ENCODE data around the gene KRTAP20-3. TPM values are rescaled to one million over a fixed set of nuclear protein-coding genes. Genes with fewer than 3 reads are reported as not detected.

The KRTAP20-3 gene
- total RNA-seq, 1 donor from 2014 or later: not detected

DNA sequence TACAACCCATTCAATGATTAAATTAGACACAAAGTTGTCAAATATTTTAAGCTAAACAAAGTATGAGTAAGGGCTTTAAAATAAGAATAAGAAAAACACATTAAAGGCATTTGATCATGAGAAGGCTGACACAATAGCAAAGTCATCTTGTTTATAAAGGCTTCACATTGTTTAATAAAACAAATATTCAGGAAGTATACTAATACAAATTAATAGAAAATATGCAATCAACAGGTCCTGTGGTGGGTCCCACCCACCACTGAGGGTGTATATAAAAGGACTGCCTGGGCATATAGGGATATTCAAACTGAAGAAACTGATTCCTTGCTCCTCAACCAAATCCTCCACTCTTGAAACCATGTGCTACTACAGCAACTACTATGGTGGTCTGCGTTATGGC, 7.8 kb upstream of the KRTAP20-3 start, which contains the start of gene KRTAP20-2:
Gene KRTAP20-2, plus strand, starts transcription at position 301 of the 400 bp plus-strand sequence. Its CDS starts 58 bp downstream, at position 359.
- intact Hi-C loops (cut with micrococcal nuclease): no loop called here
- H3K4me1 Mint-ChIP-seq: no peaks in the 10 kb centered on the region
- no peaks in the 10 kb centered on the region for H3K9me3 Mint-ChIP-seq
- H3K36me3 Mint-ChIP-seq (ENCODE audit: low read depth): no peaks in the 10 kb centered on the region
- H3K4me3 Mint-ChIP-seq: no peak within 1 kb of the TSS
- no peaks in the 10 kb centered on the region for H3K27me3 Mint-ChIP-seq
- no peak within 1 kb of the TSS for H3K27ac Mint-ChIP-seq
- DNase-seq: no peak

DNA sequence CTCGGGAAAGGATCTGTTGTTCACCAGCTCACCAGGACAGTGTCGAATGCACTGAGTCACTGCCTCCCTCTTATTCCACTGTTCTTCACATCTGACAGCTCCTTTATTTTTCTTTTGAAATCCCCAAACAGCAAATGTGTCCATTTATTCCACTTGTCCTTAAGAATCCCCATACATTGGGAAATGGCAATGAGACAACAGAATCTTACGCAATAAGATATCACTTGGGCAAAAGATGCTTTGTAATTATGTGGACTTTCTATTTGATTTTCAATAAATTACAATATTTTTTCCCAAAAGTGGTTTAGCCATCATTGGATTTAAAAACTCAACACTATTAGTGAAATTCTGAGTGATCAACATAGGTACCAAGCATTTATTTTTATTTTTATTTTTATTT, 4.0 kb upstream of the KRTAP20-3 start:
- DNase-seq: no peak
- Mint-ChIP-seq H3K4me3 (no peak overlapping the region), H3K9me3 (no peaks in the 10 kb centered on the region), H3K27me3 (no peaks in the 10 kb centered on the region), H3K4me1 (no peaks in the 10 kb centered on the region), H3K27ac (no peak overlapping the region), H3K36me3 (ENCODE audit: low read depth) (no peaks in the 10 kb centered on the region)
- intact Hi-C loops (cut with micrococcal nuclease): no loop called here

DNA sequence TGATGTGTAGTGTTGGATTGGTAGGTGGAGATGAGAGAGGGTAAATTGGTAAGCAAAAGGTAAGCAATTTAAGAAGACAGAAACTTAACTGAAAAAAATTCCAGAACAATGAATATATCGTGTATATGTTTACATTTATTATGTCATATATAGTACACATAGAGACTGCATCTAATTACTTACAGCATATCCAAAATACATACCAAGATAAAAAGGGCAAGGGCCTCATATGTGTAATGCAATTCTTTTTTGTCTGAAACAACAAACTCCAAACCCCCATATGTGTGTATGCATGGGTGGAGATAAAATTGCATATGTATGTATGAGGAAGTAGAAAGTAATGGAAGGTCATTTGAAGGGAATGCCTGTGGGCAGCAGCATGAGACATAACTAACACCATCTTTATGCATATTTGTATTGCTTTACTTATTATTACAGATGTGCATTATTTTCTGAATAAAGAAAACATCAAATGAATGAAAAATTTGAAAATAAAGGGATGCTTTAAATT, 4.3 kb downstream of the KRTAP20-3 start:
- intact Hi-C loops (cut with micrococcal nuclease): no loop called here
- Mint-ChIP-seq H3K36me3 (ENCODE audit: low read depth) (no peaks in the 10 kb centered on the region), H3K4me1 (no peaks in the 10 kb centered on the region), H3K9me3 (no peaks in the 10 kb centered on the region), H3K27me3 (peaks cover 2% of the 10 kb centered on the region), H3K4me3 (no peak overlapping the region), H3K27ac (no peak overlapping the region)
- no peak for DNase-seq

DNA sequence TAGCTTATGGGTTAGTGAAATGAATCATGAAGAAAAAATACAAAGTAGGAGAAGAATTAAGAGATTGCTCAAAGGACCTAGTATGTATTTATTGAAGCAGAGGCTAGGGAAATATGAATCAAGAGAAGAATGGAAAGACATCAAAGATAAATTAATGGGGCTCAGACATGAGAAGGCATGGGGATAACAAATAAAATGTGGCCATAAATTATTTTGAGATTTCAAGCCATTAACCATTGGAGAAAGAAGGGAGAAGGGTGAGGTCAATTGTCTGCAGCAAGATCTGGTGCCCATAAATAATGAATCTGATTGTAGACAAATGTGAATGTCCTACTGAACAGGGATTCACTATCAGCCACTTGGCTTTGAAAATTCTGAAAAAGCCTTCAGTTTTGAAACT, 10.2 kb downstream of the KRTAP20-3 start:
- Mint-ChIP-seq H3K4me1 (no peaks in the 10 kb centered on the region), H3K4me3 (no peak overlapping the region)

DNA sequence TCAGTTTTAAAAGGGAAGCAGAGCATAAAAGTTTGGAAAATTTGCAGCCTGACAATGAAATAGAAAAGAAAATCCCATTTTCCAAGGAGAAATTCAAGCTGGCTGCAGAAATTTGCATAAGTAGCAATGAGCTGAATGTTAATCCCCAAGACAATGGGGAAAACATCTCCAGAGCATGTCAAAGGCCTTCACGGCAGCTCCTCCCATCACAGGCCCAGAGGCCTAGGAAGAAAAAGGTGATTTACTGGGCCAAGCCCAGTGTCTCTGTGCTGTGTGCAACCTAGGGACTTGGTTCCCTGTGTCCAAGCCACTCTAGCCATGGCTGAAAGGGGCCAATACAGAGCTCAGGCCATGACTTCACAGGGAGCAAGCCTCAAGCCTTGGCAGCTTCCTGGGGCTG, 26.1 kb downstream of the KRTAP20-3 start:
- Mint-ChIP-seq H3K27me3 (no peaks in the 10 kb centered on the region), H3K36me3 (ENCODE audit: low read depth) (no peaks in the 10 kb centered on the region), H3K4me1 (no peaks in the 10 kb centered on the region), H3K27ac (no peak overlapping the region), H3K4me3 (no peak overlapping the region), H3K9me3 (peaks cover 9% of the 10 kb centered on the region)
- intact Hi-C loops (cut with micrococcal nuclease): no loop called here
- DNase-seq: no peak

More for the DNA sequence above, 10.2 kb downstream of the KRTAP20-3 start:
- DNase-seq: no peak
- peaks cover 4% of the 10 kb centered on the region for H3K9me3 Mint-ChIP-seq
- H3K27ac Mint-ChIP-seq: no peak overlapping the region
- intact Hi-C loops (cut with micrococcal nuclease): no loop called here
- H3K36me3 Mint-ChIP-seq (ENCODE audit: low read depth): no peaks in the 10 kb centered on the region
- H3K27me3 Mint-ChIP-seq: peaks cover 2% of the 10 kb centered on the region

DNA sequence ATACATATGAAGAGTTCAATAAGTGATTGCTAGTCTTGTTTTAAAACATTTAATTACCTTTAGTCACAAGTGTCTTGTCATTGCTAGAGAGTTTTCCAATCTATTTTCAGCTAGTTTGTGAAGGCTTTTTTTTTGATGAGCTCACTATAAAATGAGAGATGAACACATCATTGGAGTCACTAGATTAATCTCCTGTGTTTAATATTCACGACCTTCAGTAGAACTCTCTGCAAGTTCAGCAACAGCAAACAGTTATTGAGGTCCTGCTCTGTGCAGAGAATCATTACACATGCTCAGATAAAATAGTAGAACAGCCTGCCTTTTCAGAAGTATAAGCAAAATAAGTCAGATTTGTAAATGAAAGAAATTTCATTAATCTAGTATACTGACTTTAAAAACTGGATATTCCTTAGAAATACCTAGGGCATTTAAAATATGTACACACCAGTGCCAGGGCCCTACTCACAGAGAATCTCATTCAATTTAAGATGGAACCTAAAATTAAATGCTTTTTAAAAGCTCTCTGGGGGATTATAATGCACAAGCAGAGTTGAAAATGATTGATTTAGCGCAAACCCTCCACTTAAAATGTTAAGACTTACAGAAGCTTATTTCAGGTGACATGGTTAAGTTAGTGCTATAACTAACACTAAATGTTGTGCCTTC, 30.5 kb downstream of the KRTAP20-3 start:
- H3K4me1 Mint-ChIP-seq: no peaks in the 10 kb centered on the region
- peaks cover 11% of the 10 kb centered on the region for H3K9me3 Mint-ChIP-seq
- no peaks in the 10 kb centered on the region for H3K27me3 Mint-ChIP-seq
- H3K27ac Mint-ChIP-seq: no peak overlapping the region
- intact Hi-C loops (cut with micrococcal nuclease): no loop called here
- DNase-seq: no peak
- H3K4me3 Mint-ChIP-seq: no peak overlapping the region
- no peaks in the 10 kb centered on the region for H3K36me3 Mint-ChIP-seq (ENCODE audit: low read depth)

DNA sequence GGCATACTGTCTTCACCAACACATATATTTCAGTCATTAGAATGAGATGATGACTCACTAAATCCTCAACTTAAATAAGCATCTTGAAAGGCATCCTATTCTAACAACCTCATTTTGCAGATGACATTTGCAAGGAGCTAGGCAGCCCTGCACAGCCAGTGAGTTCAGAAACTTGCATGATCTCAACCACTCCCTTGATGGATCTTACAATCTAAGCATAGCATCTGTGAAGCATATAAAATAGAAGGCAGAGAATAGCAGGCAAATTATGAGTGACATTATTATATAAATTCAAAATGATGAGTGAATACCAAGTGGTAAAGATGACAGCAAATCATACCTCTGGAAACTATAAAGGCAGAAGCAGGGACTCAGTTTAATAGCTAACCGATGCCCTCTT, 31.6 kb downstream of the KRTAP20-3 start:
- H3K9me3 Mint-ChIP-seq: peaks cover 11% of the 10 kb centered on the region
- H3K4me3 Mint-ChIP-seq: no peak overlapping the region
- intact Hi-C loops (cut with micrococcal nuclease): no loop called here
- no peak overlapping the region for H3K27ac Mint-ChIP-seq
- H3K36me3 Mint-ChIP-seq (ENCODE audit: low read depth): no peaks in the 10 kb centered on the region
- H3K27me3 Mint-ChIP-seq: no peaks in the 10 kb centered on the region
- H3K4me1 Mint-ChIP-seq: no peaks in the 10 kb centered on the region
- DNase-seq: no peak

DNA sequence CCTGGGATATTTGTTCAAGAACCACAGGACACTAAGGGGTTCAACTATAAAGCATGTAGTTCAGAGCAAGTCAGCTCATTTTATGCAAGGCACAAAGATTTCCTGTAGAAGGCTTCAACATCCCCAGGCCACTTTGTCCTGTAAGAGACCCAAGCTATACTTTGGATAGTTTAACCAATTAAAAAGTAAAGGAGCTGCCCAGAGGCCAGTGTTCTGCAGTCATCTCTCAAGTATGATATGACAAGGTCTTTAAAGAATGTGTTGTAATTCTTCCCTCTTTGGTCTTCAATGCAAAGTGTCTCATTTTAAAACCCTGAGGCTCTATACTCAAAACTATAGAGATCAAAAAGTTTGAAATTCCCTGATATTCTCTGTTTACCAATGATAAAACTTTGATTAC, 34.1 kb downstream of the KRTAP20-3 start:
- H3K9me3 Mint-ChIP-seq: peaks cover 7% of the 10 kb centered on the region
- intact Hi-C loops (cut with micrococcal nuclease): no loop called here
- no peaks in the 10 kb centered on the region for H3K4me1 Mint-ChIP-seq
- no peak overlapping the region for H3K27ac Mint-ChIP-seq
- H3K36me3 Mint-ChIP-seq (ENCODE audit: low read depth): no peaks in the 10 kb centered on the region
- DNase-seq: no peak
- peaks cover 4% of the 10 kb centered on the region for H3K27me3 Mint-ChIP-seq
- H3K4me3 Mint-ChIP-seq: no peak overlapping the region

DNA sequence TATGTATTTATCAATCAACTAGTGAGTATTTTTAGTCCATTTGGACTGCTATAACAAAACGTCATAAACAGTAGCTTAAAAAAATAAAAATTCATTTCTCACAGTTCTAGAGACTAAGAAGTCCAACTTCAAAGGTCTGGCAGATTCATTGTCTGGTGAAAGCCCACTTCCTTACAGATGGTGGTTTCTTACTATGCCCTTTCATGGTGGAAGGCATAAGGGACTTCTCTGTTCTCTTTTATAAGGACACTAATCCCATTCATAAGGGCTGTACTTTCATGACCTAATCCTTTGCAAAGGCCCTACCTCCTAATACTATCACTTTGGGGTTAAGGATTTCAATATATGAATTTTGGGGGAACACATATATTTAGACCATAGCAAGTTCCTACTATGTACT, 37.9 kb downstream of the KRTAP20-3 start:
- Mint-ChIP-seq H3K4me1 (no peaks in the 10 kb centered on the region), H3K27ac (no peak overlapping the region), H3K4me3 (no peak overlapping the region), H3K36me3 (ENCODE audit: low read depth) (no peaks in the 10 kb centered on the region), H3K9me3 (peaks cover 3% of the 10 kb centered on the region), H3K27me3 (peaks cover 4% of the 10 kb centered on the region)
- intact Hi-C loops (cut with micrococcal nuclease): no loop called here
- no peak for DNase-seq

DNA sequence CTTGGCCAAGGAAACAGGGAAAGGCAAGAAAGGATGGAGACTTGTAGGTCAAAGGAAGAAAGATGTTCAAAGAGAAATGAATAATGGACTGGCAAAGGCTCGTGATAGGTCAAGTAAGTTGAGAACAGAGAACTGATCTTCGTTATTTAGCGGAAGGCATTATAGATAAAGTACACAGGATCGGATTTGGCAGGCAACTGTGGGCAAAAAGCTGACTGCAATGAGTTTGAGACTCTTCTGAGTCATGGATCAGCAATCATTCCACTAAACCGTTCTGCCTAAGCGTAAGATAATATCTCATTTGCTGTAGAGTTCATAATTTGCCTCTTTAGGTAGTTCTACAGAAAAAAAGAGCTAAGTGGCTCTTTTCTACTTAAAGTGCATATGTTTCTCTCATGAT, 41.8 kb downstream of the KRTAP20-3 start:
- DNase-seq: no peak
- peaks cover 7% of the 10 kb centered on the region for H3K27me3 Mint-ChIP-seq
- intact Hi-C loops (cut with micrococcal nuclease): no loop called here
- H3K36me3 Mint-ChIP-seq (ENCODE audit: low read depth): no peaks in the 10 kb centered on the region
- H3K9me3 Mint-ChIP-seq: peaks cover 3% of the 10 kb centered on the region
- no peak overlapping the region for H3K27ac Mint-ChIP-seq
- H3K4me3 Mint-ChIP-seq: no peak overlapping the region
- no peaks in the 10 kb centered on the region for H3K4me1 Mint-ChIP-seq

DNA sequence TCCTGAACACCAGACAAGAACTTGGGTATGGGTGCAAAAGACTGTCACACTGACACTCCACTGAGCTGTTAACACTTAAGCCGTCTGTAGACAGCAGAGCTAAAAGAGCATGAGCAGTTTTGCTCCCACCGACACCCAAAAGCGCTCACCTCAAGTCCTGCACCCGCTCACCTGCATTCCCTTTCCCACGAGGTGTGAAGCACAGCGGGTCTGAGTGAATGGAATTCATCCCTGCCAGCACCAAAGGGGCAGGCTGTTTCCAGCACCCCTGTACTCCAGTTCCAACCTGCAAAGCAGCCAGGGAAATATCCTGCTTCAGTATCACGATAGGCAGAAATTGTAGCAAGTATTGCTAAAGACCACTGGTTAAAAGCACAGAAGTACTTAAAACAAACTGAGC, 47.2 kb downstream of the KRTAP20-3 start:
- DNase-seq: no peak
- no peak overlapping the region for H3K27ac Mint-ChIP-seq
- intact Hi-C loops (cut with micrococcal nuclease): no loop called here
- H3K9me3 Mint-ChIP-seq: no peaks in the 10 kb centered on the region
- no peak overlapping the region for H3K4me3 Mint-ChIP-seq
- no peaks in the 10 kb centered on the region for H3K36me3 Mint-ChIP-seq (ENCODE audit: low read depth)
- H3K27me3 Mint-ChIP-seq: peaks cover 3% of the 10 kb centered on the region
- no peaks in the 10 kb centered on the region for H3K4me1 Mint-ChIP-seq

Other genes starting within 250 kb of the KRTAP20-3 start
- gene KRTAP13-1, start 246.8 kb upstream of the KRTAP20-3 start, total RNA-seq: not detected in 2 replicates
- gene KRTAP13-3, start 216.9 kb upstream of the KRTAP20-3 start, total RNA-seq: not detected in 2 replicates
- gene KRTAP13-4, start 212.6 kb upstream of the KRTAP20-3 start, total RNA-seq: not detected in 2 replicates
- not detected in 2 replicates for gene KRTAP15-1, start 202.6 kb upstream of the KRTAP20-3 start, total RNA-seq
- not detected in 2 replicates for gene KRTAP19-1, start 162.5 kb upstream of the KRTAP20-3 start, total RNA-seq
- gene KRTAP19-2, start 155.4 kb upstream of the KRTAP20-3 start, total RNA-seq: not detected in 2 replicates
- not detected in 2 replicates for gene KRTAP19-3, start 150.9 kb upstream of the KRTAP20-3 start, total RNA-seq
- not detected in 2 replicates for gene KRTAP19-4, start 145.7 kb upstream of the KRTAP20-3 start, total RNA-seq
- gene KRTAP19-5, start 140.7 kb upstream of the KRTAP20-3 start, total RNA-seq: not detected in 2 replicates
- not detected in 2 replicates for gene KRTAP19-6, start 101.0 kb upstream of the KRTAP20-3 start, total RNA-seq
- gene KRTAP19-7, start 81.5 kb upstream of the KRTAP20-3 start, total RNA-seq: not detected in 2 replicates
- not detected in 2 replicates for gene KRTAP22-2, start 52.5 kb upstream of the KRTAP20-3 start, total RNA-seq
- gene KRTAP6-3, start 50.4 kb upstream of the KRTAP20-3 start, total RNA-seq: not detected in 2 replicates
- gene KRTAP6-2, start 44.0 kb upstream of the KRTAP20-3 start, total RNA-seq: not detected in 2 replicates
- gene KRTAP22-1, start 41.8 kb upstream of the KRTAP20-3 start, total RNA-seq: not detected in 2 replicates
- gene KRTAP6-1, start 28.9 kb upstream of the KRTAP20-3 start, total RNA-seq: not detected in 2 replicates
- not detected in 2 replicates for gene KRTAP20-1, start 26.4 kb upstream of the KRTAP20-3 start, total RNA-seq
- not detected in 2 replicates for gene KRTAP20-4, start 22.2 kb upstream of the KRTAP20-3 start, total RNA-seq
- not detected in 2 replicates for gene KRTAP20-2, start 7.7 kb upstream of the KRTAP20-3 start, total RNA-seq
- not detected in 2 replicates for gene KRTAP21-3, start 75.9 kb downstream of the KRTAP20-3 start, total RNA-seq
- gene KRTAP21-2, start 104.4 kb downstream of the KRTAP20-3 start, total RNA-seq: not detected in 2 replicates
- gene KRTAP21-1, start 112.6 kb downstream of the KRTAP20-3 start, total RNA-seq: not detected in 2 replicates
- not detected in 2 replicates for gene KRTAP8-1, start 170.4 kb downstream of the KRTAP20-3 start, total RNA-seq
- gene KRTAP7-1, start 186.9 kb downstream of the KRTAP20-3 start, total RNA-seq: not detected in 2 replicates
- not detected in 2 replicates for gene KRTAP11-1, start 238.7 kb downstream of the KRTAP20-3 start, total RNA-seq